Osteocyte (in vitro differentiated cells): ENCODE results near the gene ANKS1A. TPM values are rescaled to one million over a fixed set of nuclear protein-coding genes. Genes with fewer than 3 reads are reported as not detected.

Experiments used
- DNase-seq: peaks from one replicate; pipeline ENCODE4 v3.0.0; 2021; ENCODE audit warnings: mixed read lengths; ENCODE audit not compliant: unreplicated experiment; ENCODE audit errors: extremely low spot score
- H3K27ac Mint-ChIP-seq: one replicate; pipeline ENCODE4 v1.8.0; 2021; ENCODE audit warnings: mild to moderate bottlenecking, mixed read lengths; ENCODE audit not compliant: unreplicated experiment
- H3K27me3 Mint-ChIP-seq: one replicate; pipeline ENCODE4 v1.8.0; 2021; ENCODE audit warnings: mixed read lengths; ENCODE audit not compliant: unreplicated experiment
- H3K36me3 Mint-ChIP-seq: one replicate; pipeline ENCODE4 v1.8.0; 2021; ENCODE audit warnings: mixed read lengths; ENCODE audit not compliant: unreplicated experiment
- H3K4me1 Mint-ChIP-seq: one replicate; pipeline ENCODE4 v1.8.0; 2021; ENCODE audit warnings: mixed read lengths; ENCODE audit not compliant: unreplicated experiment
- H3K4me3 Mint-ChIP-seq: one replicate; pipeline ENCODE4 v1.8.0; 2021; ENCODE audit warnings: mild to moderate bottlenecking, moderate library complexity, mixed read lengths; ENCODE audit not compliant: unreplicated experiment
- H3K9me3 Mint-ChIP-seq: one replicate; pipeline ENCODE4 v1.8.0; 2021; ENCODE audit warnings: mixed read lengths; ENCODE audit not compliant: unreplicated experiment
- CTCF ChIP-seq: fragments of 200-600 bp; sonication (generic); IDR thresholded peaks from 2 replicates; pipeline ENCODE4 v1.5.0; 2021; ENCODE audit warnings: antibody characterized with exemption, mild to moderate bottlenecking, moderate library complexity
- total RNA-seq: library from RNA; stranded (reverse); gene quantifications from 2 replicates; pipeline ENCODE4 v1.2.1, GENCODE V29; 2021

ANKS1A gene
- total RNA-seq, 1 donor from 2014 or later = 15.5 TPM

DNA sequence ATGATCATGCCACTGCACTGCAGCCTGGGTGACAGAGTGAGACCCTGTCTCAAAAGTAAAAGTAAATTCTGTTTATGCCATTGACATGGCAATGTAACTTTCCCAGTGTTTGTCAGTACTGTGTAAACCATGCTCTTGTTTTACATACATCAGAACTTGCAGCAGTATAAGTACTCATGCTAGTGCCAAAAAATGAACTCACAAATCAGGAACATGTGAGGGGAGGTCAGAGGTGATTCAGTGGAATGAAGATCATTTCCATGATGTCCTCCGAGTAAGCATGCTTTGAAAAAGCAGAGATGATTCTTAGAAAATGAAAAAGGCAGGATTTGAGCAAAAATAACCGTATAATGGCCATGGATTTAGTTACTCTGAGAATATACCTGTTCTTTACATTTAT, 81.9 kb downstream of the ANKS1A start:
- peak overlapping the region; percentile 46 for H3K27ac Mint-ChIP-seq

GRCh38 chr6:34973547-34974248, 84.6 kb downstream of the ANKS1A start:
- Mint-ChIP-seq H3K4me1 (peaks cover 22% of the 10 kb centered on the region), H3K36me3 (peaks cover 6% of the 10 kb centered on the region), H3K4me3 (no peak overlapping the region), H3K9me3 (no peaks in the 10 kb centered on the region), H3K27me3 (no peaks in the 10 kb centered on the region), H3K27ac (no peak overlapping the region)
- DNase-seq = no peak
- no peak for TF ChIP-seq CTCF

More for the DNA sequence above, 81.9 kb downstream of the ANKS1A start:
- no peak for TF ChIP-seq CTCF
- peaks cover 8% of the 10 kb centered on the region for H3K36me3 Mint-ChIP-seq
- H3K4me1 Mint-ChIP-seq = peaks cover 22% of the 10 kb centered on the region
- no peak for DNase-seq
- H3K9me3 Mint-ChIP-seq = no peaks in the 10 kb centered on the region
- no peaks in the 10 kb centered on the region for H3K27me3 Mint-ChIP-seq
- H3K4me3 Mint-ChIP-seq = no peak overlapping the region

GRCh38 chr6:34974249-34974642, 85.2 kb downstream of the ANKS1A start:
- no peaks in the 10 kb centered on the region for H3K9me3 Mint-ChIP-seq
- no peak for DNase-seq
- no peaks in the 10 kb centered on the region for H3K27me3 Mint-ChIP-seq
- no peak overlapping the region for H3K4me3 Mint-ChIP-seq
- peaks cover 9% of the 10 kb centered on the region for H3K36me3 Mint-ChIP-seq
- H3K4me1 Mint-ChIP-seq = peaks cover 22% of the 10 kb centered on the region
- no peak for TF ChIP-seq CTCF
- no peak overlapping the region for H3K27ac Mint-ChIP-seq

- Mint-ChIP-seq H3K27ac (no peak overlapping the region), H3K4me1 (peaks cover 9% of the 10 kb centered on the region), H3K27me3 (no peaks in the 10 kb centered on the region), H3K36me3 (peaks cover 9% of the 10 kb centered on the region), H3K4me3 (no peak overlapping the region), H3K9me3 (no peaks in the 10 kb centered on the region)
- DNase-seq = no peak
- TF ChIP-seq CTCF = no peak
Observed at GRCh38 chr6:34976239-34976638, 87.2 kb downstream of the ANKS1A start.

GRCh38 chr6:34979218-34979617, 90.2 kb downstream of the ANKS1A start:
- DNase-seq = no peak
- no peak overlapping the region for H3K27ac Mint-ChIP-seq
- no peak for TF ChIP-seq CTCF
- peaks cover 11% of the 10 kb centered on the region for H3K36me3 Mint-ChIP-seq
- peaks cover 6% of the 10 kb centered on the region for H3K4me1 Mint-ChIP-seq
- H3K4me3 Mint-ChIP-seq = no peak overlapping the region
- H3K9me3 Mint-ChIP-seq = no peaks in the 10 kb centered on the region
- H3K27me3 Mint-ChIP-seq = no peaks in the 10 kb centered on the region
